GM23248 (cell line): Measurements from ENCODE around the gene MYLK3.

ENCODE experiments used
- EZH2 ChIP-seq: fragments of 200-600 bp; sonication (generic); IDR thresholded peaks from 2 replicates; pipeline ENCODE4 v1.6.1; 2018; ENCODE audit warnings: antibody characterized with exemption, mild to moderate bottlenecking; ENCODE audit not compliant: insufficient read depth, poor library complexity, severe bottlenecking
- EZH2phosphoT487 ChIP-seq: fragments of 200-600 bp; sonication (generic); IDR thresholded peaks from 2 replicates; pipeline ENCODE4 v1.6.1; 2018; ENCODE audit warnings: antibody characterized with exemption, moderate library complexity, mild to moderate bottlenecking, low read depth; ENCODE audit not compliant: insufficient read depth

- TF ChIP-seq EZH2 (no peak), EZH2phosphoT487 (no peak)
Observed at GRCh38 chr16:46775214-46775613, 27.1 kb upstream of the MYLK3 start.
